SU-DHL-6 (cell line): ENCODE measurements around the gene SLC13A5.

Experiments
- CTCF ChIP-seq: fragments of 200-600 bp; sonication (generic); IDR thresholded peaks from one replicate; pipeline ENCODE4 v1.5.1; 2017; ENCODE audit warnings: antibody characterized with exemption, mild to moderate bottlenecking, low read length, moderate library complexity; ENCODE audit not compliant: insufficient read depth, poor library complexity, severe bottlenecking
- EZH2phosphoT487 ChIP-seq: fragments of 200-600 bp; sonication (generic), shearing (Covaris generic); conservative IDR thresholded peaks from 2 replicates; pipeline ENCODE4 v1.6.1; 2018; ENCODE audit warnings: mild to moderate bottlenecking, antibody characterized with exemption, low read length, moderate library complexity, mixed read lengths

- TF ChIP-seq CTCF (no peak), EZH2phosphoT487 (no peak)
Observed at GRCh38 chr17:6675201-6675825, 37.9 kb downstream of the SLC13A5 start.
